ENCODE results near the gene WDR5.

DNA sequence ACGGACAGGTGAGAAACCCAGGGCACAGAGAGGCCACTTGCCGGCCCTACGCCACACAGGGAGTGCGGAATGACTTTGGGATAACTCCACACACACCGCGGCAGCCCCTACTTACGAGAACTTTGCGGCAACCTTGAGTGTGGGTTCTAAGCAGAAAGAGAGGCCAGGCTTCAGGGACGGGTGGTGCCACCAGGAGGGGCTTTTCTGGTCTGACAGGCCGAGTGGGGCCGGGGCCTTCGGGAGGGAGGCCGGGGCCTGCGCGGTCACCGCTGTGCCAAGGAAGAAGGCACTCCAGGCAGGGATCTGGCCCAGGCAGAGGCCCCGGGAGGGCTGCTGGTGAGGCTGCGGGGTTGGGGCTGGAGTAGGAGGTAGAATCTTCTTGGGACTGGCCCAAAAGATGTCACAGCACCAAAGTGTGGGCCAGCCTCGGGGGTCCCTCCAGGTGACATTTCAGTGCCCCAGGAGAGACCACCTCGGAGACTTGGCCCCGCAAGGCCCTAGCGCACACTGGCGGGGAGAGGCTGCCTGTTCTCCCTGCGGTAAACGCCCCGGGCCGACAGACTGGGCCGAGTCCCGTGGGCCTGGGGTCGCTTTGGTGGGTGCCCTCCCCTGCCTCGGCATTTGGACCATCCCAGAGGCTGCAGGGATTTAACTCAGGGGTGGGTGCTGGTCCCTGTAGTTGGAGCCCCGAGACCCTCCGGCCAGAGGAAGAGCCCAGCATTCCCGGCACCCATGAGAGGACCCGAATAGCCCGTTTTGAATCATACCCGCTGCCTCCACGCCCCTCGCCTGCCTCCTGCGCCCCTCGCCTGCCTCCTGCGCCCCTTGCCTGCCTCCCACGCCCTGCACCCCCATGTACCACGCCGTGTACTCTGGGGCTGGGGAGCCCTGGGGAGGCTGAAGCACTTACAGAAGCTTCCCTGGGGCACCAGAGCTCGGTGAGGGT lies 37.5 kb downstream of the WDR5 start:
- TF ChIP-seq, protein P1, sequence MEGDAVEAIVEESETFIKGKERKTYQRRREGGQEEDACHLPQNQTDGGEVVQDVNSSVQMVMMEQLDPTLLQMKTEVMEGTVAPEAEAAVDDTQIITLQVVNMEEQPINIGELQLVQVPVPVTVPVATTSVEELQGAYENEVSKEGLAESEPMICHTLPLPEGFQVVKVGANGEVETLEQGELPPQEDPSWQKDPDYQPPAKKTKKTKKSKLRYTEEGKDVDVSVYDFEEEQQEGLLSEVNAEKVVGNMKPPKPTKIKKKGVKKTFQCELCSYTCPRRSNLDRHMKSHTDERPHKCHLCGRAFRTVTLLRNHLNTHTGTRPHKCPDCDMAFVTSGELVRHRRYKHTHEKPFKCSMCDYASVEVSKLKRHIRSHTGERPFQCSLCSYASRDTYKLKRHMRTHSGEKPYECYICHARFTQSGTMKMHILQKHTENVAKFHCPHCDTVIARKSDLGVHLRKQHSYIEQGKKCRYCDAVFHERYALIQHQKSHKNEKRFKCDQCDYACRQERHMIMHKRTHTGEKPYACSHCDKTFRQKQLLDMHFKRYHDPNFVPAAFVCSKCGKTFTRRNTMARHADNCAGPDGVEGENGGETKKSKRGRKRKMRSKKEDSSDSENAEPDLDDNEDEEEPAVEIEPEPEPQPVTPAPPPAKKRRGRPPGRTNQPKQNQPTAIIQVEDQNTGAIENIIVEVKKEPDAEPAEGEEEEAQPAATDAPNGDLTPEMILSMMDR (conservative IDR thresholded peaks at IDR 0.05 in 1 of 2, IDR thresholded peaks at IDR 0.05 in 1 of 2; ENCODE audit: extremely low read depth in 1 of 2, insufficient read depth in 1 of 2, low read depth in 1 of 2, low read length in 2 of 2): no peak
- TF ChIP-seq EZH2 (IDR thresholded peaks at IDR 0.05; ENCODE audit: borderline replicate concordance, low read length): no peak

Measured in mammary epithelial cell (primary cell).